ENCODE data around the gene SLC66A3.

DNA sequence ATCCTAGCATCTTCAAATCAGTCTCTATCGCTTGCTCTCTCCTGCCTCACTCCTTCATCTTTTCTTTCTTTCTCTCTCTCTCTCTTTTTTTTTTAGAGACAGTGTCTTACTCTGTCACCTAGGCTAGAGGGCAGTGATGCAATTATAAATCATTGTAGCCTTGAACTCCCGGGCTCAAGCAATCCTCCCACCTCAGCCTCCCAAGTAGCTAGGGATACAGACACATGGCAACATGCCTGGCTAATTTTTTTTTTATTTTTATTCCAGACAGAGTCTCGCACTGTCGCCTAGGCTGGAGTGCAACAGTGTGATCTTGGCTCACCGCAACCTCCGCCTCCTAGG is 10.6 kb upstream of the SLC66A3 start:
- TF ChIP-seq CTCF (IDR thresholded peaks at IDR 0.05; ENCODE audit: low read depth, low read length) (no peak), EZH2phosphoT487 (IDR thresholded peaks at IDR 0.05; ENCODE audit: low read depth) (no peak)

All from OCI-LY3 (cell line).